AG04450 (cell line): ENCODE results near the gene STT3A. TPM values are rescaled to one million over a fixed set of nuclear protein-coding genes. Genes with fewer than 3 reads are reported as not detected.

ENCODE experiments used
- CTCF ChIA-PET: fragments of 300-600, 350-600 bp; formaldehyde crosslinking; extraction: SDS; loops from one replicate; lab custom pipeline; 2022; ENCODE audit warnings: antibody characterized with exemption, inconsistent platforms; lab: Charles Lee
- POLR2A ChIA-PET: fragments of 350-600 bp; formaldehyde crosslinking; extraction: SDS; loops from one replicate; lab custom pipeline; 2021; ENCODE audit warnings: antibody characterized with exemption, inconsistent platforms; lab: Yijun Ruan, JAX
- DNase-seq: peaks from one replicate; pipeline ENCODE4 v3.0.0-alpha.2; 2011; ENCODE audit warnings: low read depth, low spot score
- H3K27ac ChIP-seq: one replicate; pipeline ENCODE4 v1.5.1; 2012; ENCODE audit warnings: low read depth, low read length, control low read depth
- H3K27me3 ChIP-seq: one replicate; pipeline ENCODE4 v1.6.0; 2012; ENCODE audit warnings: low read length; ENCODE audit not compliant: control insufficient read depth, insufficient read depth
- H3K4me3 ChIP-seq: 2 replicates; pipeline ENCODE4 v1.5.1; 2011; ENCODE audit warnings: mild to moderate bottlenecking, low read depth, low read length, control low read depth
- H3K9me3 ChIP-seq: 2 replicates; pipeline ENCODE4 v1.5.1; 2012; ENCODE audit warnings: low read length; ENCODE audit not compliant: control insufficient read depth, insufficient read depth
- CTCF ChIP-seq: IDR thresholded peaks from 2 replicates; pipeline ENCODE4 v1.5.1; 2011; ENCODE audit warnings: low read depth, low read length, control low read depth, inconsistent platforms
- polyA plus RNA-seq: library from polyadenylated mRNA; depleted of rRNA; stranded (reverse); fragments of >200 nt; gene quantifications from 2 replicates; pipeline ENCODE4 v1.2.3, GENCODE V29; 2011; rRNA removed
- small RNA-seq: library from RNA; depleted of rRNA; stranded (forward); fragments of <200 nt; gene quantifications from one replicate; pipeline ENCODE3, GENCODE V24; 2012; ENCODE audit warnings: low read depth; ENCODE audit not compliant: insufficient read length

The STT3A gene
- polyA plus RNA-seq, 1 experiment, result 401 TPM

- TF ChIP-seq CTCF, result no peak
- POLR2A ChIA-PET, result no interaction called here
These were observed 71.3 kb downstream of the STT3A start for GRCh38 chr11:125663910-125664309.

GRCh38 chr11:125667151-125667550 lies 74.5 kb downstream of the STT3A start:
- DNase-seq, result no peak
- H3K4me3 ChIP-seq, result no peak overlapping the region
- H3K9me3 ChIP-seq, result no peaks in the 10 kb centered on the region
- no peak overlapping the region for H3K27ac ChIP-seq
- no peaks in the 10 kb centered on the region for H3K27me3 ChIP-seq
- CTCF ChIA-PET, result no interaction called here
- no peak for TF ChIP-seq CTCF
- POLR2A ChIA-PET, result no interaction called here

More at GRCh38 chr11:125663910-125664309, 71.3 kb downstream of the STT3A start:
- H3K27ac ChIP-seq, result no peak overlapping the region
- no peak for DNase-seq
- CTCF ChIA-PET, result no interaction called here
- H3K27me3 ChIP-seq, result no peaks in the 10 kb centered on the region
- H3K4me3 ChIP-seq, result no peak overlapping the region
- no peaks in the 10 kb centered on the region for H3K9me3 ChIP-seq

- Histone ChIP-seq H3K4me3 (no peak overlapping the region), H3K27me3 (no peaks in the 10 kb centered on the region), H3K27ac (no peak overlapping the region), H3K9me3 (no peaks in the 10 kb centered on the region)
- ChIA-PET CTCF (no interaction called here), POLR2A (no interaction called here)
- TF ChIP-seq CTCF, result no peak
- no peak for DNase-seq
These were observed 77.5 kb downstream of the STT3A start for GRCh38 chr11:125670172-125670571.

GRCh38 chr11:125671561-125671960 lies 78.9 kb downstream of the STT3A start:
- H3K4me3 ChIP-seq, result no peak overlapping the region
- CTCF ChIA-PET, result interaction anchor here (0.6 to 1.0 kb wide), 2 partner anchors 8 to 222 kb away, joined by 4 read pairs; no protein-coding TSS in a partner anchor
- no peak for DNase-seq
- POLR2A ChIA-PET, result no interaction called here
- no peak for TF ChIP-seq CTCF
- no peak overlapping the region for H3K27ac ChIP-seq
- no peaks in the 10 kb centered on the region for H3K27me3 ChIP-seq
- no peaks in the 10 kb centered on the region for H3K9me3 ChIP-seq

Small RNAs within 50 kb of the gene (small RNA-seq; reads per million reads assigned to genes)
- gene RNU2-35P (not detected), gene RNU6-1156P (not detected)

Other genes with a start within 250 kb of the STT3A start
- gene FEZ1, start 96.6 kb upstream of the STT3A start, polyA plus RNA-seq, result 61.9 and 63.9 TPM in 2 replicates
- 129 and 150 TPM in 2 replicates for gene EI24, start 23.4 kb upstream of the STT3A start, polyA plus RNA-seq
- gene CHEK1, start 32.3 kb downstream of the STT3A start, polyA plus RNA-seq, result 20.8 and 33.2 TPM in 2 replicates
- gene ACRV1, start 88.0 kb downstream of the STT3A start, polyA plus RNA-seq, result not detected in 2 replicates
- not detected in 2 replicates for gene PATE1, start 153.4 kb downstream of the STT3A start, polyA plus RNA-seq
- not detected in 2 replicates for gene PATE2, start 186.0 kb downstream of the STT3A start, polyA plus RNA-seq
- gene PATE3, start 195.3 kb downstream of the STT3A start, polyA plus RNA-seq, result not detected in 2 replicates
- gene PATE4, start 240.5 kb downstream of the STT3A start, polyA plus RNA-seq, result not detected in 2 replicates